Measurements from ENCODE around the gene CAMK1G.
A peak's percentile ranks its signal among the peaks of the same experiment; 100 is the strongest.

Gene CAMK1G

DNA sequence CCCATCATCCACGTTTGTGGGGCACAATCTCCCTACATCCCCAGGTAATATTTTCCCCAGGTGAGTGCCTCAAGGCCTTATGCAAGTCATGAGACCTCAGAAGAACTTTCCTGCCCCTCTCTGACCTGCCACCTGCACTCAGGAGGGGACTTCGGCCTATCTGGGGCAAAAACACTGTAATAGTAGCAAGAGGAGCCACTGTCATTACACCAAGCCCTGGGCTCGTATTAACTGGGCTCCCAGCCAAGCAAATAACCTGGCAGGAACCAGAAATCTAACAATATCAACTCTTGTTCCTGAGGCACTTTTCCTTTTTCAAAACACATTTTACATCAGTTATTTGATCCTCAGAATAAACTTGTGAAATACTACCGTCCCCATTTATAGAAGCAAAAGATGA, 37.8 kb downstream of the CAMK1G start:
- DNase-seq: peak; percentile 11

DNA sequence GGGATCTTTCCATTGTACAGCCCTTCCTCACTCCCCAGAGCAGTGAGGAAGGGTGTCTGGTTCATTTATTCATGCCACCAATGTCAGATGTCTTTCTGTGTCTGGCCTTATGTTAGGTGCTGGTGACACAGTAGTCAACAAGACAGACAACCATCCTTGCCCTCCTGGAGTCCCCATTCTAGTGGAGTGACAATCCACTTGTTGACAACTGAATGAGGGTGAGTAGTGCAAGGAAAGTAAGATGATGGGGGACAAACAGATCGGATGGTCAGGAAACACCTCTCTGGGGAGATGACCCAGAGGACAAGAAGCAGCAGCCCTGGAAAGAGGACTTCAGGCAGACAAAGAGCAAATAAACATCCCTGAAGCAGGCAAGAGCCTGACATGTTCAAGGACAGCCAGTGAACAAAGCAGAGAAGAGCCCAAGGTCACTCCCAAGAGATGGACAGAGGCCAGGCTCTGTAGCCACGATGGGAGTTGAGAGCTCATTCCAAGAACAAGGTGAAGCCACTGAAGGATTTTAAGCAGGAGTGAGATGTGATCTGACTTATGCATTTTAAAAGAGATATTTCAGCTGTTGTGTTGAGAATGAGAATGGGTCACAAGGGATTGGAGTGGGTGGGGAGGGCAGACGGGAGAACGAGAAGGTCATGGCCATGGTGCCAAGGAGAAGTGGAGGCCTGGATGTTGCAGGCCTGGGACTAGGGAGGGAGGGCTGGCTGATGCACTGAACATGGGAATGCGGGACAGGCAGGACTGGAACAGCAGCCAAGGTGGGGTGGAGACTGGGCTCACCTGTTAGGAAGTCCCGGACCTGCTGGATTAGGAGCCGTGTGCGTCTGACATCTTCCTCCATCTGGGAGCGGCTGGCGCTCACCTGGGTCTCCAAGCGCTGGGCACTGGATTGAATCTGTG, 38.5 kb downstream of the CAMK1G start:
- DNase-seq: no peak

- DNase-seq: no peak
These were observed 39.6 kb downstream of the CAMK1G start for GRCh38 chr1:209622841-209623829.

- no peak for DNase-seq
These were observed 41.3 kb downstream of the CAMK1G start for GRCh38 chr1:209624558-209625549.

DNA sequence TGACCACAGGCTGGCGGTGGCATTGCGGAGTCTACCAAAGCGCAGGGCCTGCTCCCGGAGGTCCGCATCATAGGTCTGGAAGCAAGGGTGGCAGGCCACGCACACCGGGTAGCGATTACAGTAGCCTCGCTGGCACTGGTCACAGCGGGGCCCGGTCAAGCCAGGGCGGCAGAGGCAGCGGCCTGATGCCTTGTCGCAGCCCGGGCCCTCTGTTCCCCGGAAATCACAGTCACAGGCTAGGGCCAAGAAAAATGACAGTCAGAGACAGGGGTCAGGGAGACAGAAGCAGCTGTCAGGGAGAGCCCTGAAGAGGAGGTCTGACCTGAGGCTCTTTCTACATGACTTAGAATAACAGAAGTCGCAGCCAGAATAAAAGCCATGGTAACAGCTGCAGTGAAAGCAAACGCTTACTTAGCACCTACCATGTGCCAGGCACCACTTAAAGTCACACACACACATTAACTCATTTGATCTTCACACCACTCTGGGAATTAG, 42.3 kb downstream of the CAMK1G start:
- DNase-seq: no peak

GRCh38 chr1:209626346-209627026, 43.0 kb downstream of the CAMK1G start:
- DNase-seq: no peak

- no peak for DNase-seq
These were observed 43.7 kb downstream of the CAMK1G start for GRCh38 chr1:209627027-209627731.

DNA sequence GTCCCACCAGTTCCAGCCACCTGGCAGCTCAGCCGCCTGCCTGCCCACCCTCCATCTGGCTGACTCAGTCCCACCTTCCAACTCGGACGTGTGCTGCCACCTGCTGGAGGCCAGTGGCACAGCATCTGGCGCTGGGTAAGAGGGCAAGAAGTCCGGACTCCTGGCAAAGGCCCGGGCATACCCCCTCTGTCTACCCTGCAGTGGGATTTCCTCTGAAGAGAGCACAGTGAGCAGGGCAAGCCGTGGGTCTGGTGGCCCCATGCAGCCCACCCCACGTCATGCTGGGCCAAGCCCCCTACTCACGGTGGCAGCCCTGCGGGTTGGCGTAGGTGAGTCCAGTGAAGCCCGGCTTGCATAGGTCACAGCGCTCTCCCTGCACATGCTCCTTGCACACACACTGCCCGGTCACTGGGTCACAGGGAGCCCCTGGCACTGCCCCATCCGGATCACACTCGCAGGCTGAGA, 44.2 kb downstream of the CAMK1G start:
- DNase-seq: peak; percentile 69

DNA sequence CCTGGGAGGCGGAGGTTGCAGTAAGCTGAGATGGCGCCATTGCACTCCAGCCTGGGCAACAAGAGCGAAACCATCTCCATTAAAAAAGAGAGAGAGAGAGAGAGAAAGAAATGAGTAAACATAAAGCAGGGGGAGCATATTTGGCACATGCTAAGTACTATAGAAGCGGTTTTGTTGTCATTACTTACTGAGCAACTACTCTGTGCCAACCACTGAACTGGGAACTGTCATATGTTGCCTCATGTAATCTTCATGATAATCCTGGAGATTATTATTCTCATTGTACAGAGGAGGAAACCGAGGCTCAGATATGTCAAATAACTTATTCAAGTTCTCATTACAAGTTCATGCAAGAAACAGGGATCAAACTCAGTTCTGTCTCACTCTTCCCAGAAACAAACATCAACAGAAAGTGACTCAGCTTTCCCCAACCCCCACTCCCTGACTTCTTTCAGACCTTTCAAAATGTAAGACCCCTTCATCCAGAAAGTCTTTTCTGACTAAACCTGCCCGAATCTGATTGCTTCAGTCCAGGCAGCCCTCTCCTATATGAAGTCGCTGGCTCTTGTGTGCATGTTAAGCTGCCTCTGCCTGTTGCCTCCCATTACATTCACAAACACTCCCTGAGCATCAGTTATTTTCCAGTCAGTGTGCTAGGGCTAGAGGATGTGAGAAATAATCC, 45.2 kb downstream of the CAMK1G start:
- DNase-seq: no peak

DNA sequence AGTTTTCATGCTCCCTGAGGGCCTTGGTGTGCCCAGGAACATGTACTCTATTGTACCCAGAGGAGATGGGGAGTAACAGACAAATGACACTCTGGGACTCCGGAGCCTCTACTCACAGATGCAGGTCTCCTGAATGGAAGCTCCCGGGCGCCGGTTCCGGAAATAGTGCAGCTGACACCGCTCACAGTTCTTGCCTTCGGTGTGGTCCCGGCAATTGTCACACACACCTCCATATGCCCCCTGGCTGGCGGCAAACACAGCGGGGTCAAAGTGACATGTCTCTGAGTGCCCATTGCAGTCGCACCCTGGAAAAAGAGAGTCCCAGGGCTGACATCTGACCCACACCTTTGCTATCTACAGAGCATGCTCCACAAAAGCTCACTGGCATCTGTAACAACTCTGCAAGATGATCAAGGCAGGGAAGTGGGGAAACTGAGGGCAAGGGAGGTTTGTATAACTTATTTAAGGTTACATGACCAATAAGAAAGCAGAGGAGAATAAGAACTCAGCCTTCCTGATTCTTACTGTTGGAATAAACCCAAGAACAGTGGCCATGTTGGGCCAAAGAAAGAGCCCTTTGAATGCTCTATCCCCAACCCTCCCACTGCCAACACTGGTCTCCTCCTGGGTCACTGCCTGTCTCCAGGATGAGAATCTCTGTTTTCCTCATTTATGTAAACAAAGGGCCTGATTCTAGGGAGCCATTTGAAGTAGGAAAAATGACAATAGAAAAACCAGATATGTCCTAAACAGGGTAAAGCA, 46.3 kb downstream of the CAMK1G start:
- no peak for DNase-seq

GRCh38 chr1:209630383-209631225, 47.1 kb downstream of the CAMK1G start:
- no peak for DNase-seq

GRCh38 chr1:209633335-209633997, 50.0 kb downstream of the CAMK1G start:
- DNase-seq: no peak

DNA sequence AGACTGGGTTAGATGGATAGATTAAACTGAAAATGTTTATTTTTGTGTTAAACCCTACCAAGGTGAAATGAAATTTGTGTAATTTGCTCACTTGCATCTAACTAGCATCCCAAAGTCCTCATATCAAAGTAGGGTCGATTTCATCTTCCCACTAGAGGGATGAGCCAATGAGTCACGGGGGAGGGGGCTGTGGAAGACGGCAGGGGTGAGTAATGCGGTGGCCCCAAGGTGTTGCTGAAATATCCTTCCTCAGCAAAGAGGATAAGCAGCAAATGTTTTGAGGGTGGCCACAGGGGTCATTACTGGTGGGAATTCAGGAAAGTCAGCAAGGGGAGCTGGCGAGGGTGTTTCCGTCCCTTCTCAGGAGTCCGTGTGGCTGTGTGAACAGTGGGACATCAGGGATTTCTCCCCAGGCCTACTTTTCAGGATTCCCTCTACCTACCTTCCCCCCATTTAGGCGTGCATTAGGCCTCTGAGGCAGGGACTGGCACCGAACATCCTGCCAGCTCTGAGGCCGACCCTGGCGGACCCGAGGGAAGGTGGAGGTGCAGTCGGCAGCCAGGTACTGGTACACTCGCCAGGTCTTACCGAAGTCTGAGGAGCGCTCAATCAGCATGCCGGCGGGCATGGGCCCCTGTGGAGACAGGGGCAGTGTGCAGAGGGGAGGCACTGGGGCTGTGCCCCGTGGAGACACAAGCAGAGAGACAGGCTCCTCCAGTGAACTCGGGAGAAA, 50.7 kb downstream of the CAMK1G start:
- DNase-seq: no peak

DNA sequence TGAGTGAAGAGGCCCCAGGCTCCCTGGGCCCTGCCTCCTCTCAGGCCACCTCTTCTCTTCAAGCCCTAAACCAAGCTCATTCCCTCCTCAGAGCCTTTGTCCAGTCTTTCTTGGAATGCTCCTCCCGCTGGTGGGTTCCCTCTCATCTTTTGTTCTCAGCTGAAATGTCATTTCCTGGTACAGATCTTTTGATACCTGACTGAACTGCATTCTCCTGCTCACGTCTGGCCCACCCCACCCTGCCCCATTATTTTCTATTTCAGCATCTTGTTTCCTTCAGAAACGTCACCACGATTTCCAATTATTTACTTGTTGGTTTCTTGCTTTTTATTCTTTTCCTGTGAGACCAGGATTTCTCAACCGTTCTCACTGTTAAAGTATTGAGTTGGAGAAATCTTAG, 52.3 kb downstream of the CAMK1G start:
- no peak for DNase-seq

DNA sequence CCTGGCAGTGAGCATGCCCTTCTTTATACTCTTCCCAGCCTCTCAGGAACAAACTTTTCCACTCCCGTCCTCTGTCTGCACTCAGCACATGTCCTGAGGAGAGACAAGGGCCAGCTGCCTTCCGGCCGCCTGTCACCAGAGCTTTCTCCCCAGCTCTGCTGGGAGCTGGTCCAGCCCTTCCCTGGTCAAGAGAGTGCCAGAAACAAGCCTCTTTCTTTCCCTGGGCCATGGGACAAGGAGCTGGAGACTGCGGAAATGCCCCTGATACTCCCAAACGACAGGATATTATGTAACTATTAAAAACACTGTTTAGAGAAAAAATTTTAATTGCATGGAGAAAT, 58.3 kb downstream of the CAMK1G start:
- DNase-seq: no peak

DNA sequence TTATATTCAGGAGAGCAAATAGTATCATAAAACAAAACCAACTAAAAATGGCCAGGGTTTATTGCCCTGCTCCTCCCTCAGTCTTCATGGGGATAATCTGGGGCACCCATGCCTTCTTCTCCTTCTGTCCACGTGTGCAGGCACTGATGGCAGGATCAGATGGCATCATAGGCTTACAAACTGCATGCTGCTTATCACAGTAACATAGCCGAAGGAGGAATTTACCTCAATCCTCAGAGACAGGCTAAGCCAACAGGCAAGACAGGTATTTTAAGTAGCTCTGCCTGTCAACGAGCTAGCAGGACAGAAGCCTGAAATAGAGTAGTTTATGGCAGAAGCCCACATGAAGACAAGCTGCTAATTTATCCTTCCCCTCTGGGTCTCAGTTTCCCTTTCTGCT, 59.3 kb downstream of the CAMK1G start:
- no peak for DNase-seq
